HG03575 (cell line): ENCODE data around the gene SUPT6H.
"Not testable (repeated sequence)": the region's sequence is repeated elsewhere in the genome, so short reads cannot be mapped to it uniquely, and the experiment has no call there.

ENCODE experiments used
- ATAC-seq: cut with Tn5 transposase; IDR thresholded peaks from one replicate; pipeline ENCODE4 v1.9.1; 2021; ENCODE audit not compliant: unreplicated experiment, insufficient number of reproducible peaks, low FRiP score; ENCODE audit errors: extremely low read depth

Gene SUPT6H

DNA sequence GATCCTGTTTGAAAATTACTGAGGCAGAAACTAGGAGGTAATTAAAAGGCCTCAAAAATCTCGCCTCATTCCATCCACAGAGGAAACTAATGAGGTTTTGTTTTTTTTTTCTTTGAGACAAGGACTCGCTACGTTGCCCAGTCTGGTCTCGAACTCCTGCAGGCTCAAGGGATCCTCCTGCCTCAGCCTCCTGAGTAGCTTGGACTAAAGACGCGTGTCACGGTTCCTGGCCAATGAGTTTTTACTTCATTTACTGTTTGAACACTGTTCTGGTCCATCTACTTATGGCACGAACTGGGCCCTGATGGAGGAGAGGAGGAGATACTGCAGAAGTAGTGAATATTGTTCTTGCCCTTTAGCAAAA, 16.4 kb upstream of the SUPT6H start:
- ATAC-seq, result no peak

DNA sequence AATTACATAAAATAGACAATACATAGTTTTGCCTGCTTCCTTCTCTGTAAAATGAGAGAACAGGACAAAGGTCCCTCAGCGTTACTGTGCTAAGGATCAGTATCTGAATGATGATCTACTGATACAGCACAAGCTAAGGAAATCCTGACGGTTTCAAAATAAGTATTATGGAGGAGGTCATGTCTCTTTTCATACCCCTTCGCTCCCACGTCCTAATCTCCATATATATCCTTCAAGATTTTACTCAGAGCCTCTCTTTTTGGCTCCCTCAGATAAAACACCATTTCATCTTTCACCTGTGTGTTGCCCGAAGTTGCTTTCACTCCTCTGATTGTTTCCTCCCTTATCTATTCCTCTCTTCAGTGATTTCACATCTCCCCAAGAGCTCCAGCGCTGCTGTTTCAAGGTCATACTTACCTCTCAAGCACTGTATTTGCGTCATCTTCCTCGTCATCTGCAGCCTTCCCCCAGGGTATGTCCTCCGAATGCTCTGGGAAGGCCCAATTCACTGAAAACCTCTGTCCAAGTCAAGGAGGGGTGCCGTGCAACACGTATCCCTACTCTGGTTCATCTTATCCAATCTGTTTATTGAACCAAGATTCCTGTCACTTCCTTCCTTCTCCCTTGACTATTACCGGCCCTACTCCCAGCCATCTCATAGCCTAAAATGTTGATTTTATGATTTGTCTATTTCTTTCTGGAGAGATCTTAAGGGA, 15.8 kb upstream of the SUPT6H start:
- no peak for ATAC-seq

DNA sequence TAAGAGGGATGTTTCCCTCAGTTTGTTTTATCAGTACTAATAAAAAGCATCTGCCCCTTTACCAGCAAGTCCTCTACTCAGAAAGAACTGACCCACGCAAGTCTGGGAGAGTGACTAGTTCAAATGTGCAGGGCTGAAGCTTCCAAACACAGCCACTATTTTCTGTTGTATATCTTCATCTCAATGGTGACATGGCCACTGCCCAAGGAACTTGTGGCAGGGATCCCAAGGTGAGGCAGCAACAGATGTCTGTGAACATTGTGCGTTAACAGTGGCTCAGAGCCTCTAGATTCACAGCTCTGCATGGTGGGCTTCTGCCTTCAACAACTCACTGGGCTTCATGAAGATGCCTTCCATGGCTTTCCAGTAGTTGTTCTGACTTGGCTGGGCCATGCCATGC, 13.3 kb upstream of the SUPT6H start:
- no peak for ATAC-seq

DNA sequence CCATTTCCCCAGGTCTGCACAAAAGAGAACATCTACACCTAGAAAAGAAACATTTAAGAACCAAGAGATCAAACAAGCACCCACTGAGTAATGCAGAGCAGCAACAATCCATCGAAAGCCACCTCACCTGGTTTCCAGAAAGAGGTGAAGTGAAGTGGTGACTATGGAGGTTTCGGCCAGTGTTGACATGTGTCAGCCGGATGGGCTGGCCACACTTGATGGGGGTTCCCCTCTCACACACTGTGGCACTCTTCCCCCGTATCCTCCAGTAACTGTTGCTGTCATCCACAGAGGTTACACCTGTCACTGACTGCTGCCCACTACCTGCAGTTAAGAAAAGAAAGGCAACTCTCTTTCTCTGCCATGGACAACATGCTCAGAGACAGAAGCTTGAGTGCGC, 6.8 kb upstream of the SUPT6H start:
- ATAC-seq, result no peak

DNA sequence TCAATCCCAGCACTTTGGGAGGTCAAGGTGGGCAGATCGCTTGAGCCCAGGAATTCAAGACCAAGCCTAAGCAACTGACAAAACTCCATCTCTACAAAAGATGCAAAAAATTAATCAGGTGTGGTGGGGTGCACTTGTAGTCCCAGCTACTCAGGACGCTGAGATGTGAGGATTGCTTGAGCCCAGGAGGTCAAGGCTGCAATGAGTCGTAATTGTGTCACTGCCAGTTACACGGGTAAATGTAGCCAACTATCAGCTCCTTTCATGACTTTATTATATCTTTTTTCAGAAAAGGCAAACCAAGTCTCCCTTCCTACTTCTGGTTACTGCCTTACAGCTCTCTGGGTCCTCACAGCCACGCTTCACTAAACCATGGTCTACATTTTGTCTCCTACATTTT, 4.2 kb upstream of the SUPT6H start:
- ATAC-seq, result no peak

DNA sequence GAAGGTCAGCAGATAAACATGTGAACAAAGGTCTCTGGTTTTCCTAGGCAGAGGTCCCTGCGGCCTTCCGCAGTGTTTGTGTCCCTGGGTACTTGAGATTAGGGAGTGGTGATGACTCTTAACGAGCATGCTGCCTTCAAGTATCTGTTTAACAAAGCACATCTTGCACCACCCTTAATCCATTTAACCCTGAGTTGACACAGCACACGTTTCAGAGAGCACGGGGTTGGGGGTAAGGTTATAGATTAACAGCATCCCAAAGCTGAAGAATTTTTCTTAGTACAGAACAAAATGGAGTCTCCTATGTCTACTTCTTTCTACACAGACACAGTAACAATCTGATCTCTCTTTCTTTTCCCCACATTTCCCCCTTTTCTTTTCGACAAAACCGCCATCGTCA, 3.7 kb upstream of the SUPT6H start:
- not testable (repeated sequence) for ATAC-seq

DNA sequence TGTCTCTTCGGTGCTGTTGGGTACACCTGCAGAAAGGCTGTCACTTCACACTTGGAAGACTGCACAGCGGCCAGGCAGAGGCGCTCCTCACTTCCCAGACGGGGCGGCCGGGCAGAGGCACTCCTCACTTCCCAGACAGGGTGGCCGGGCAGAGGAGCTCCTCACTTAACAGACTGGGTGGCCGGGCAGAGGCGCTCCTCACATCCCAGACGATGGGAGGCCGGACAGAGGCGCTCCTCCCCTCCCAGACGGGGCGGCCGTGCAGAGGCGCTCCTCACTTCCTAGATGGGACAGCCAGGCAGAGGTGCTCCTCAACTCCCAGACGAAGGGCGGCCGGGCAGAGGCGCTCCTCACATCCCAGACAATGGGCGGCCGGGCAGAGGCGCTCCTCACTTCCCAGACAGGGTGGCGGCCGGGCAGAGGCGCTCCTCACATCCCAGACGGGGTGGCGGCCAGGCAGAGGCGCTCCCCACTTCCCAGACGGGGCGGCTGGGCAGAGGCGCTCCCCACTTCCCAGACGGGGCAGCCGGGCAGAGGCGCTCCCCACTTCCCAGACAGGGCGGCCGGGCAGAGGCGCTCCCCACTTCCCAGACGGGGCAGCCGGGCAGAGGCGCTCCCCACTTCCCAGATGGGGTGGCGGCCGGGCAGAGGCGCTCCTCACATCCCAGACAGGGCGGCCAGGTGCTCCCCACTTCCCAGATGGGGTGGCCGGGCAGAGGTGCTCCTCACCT, 3.1 kb upstream of the SUPT6H start:
- not testable (repeated sequence) for ATAC-seq

DNA sequence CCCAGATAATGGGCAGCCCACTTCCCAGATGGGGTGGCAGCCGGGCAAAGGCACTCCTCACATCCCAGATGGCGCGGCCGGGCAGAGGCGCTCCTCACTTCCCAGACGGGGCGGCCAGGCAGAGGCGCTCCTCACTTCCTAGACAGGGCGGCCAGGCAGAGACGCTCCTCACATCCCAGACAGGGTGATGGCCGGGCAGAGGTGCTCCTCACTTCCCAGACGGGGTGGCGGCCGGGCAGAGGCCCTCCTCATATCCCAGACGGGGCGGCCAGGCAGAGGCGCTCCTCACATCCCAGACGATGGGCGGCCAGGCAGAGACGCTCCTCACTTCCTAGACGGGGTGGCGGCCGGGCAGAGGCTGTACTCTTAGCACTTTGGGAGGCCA, 2.5 kb upstream of the SUPT6H start:
- not testable (repeated sequence) for ATAC-seq

DNA sequence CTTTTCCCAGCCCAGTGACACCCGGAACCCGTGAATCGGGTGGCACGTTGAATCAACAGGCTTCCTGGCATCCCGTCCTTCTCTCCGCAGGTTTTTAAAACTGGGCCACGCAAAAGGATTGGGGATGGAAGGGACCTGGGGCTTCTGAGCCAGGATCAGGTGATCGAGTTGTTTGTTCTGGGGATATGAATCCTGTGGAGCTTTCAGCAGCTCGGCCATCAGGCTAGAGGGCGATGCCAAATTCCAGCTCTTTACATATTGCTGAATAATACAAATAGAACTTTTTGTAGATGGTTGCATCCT, 473 bp downstream of the SUPT6H start:
- no peak for ATAC-seq

DNA sequence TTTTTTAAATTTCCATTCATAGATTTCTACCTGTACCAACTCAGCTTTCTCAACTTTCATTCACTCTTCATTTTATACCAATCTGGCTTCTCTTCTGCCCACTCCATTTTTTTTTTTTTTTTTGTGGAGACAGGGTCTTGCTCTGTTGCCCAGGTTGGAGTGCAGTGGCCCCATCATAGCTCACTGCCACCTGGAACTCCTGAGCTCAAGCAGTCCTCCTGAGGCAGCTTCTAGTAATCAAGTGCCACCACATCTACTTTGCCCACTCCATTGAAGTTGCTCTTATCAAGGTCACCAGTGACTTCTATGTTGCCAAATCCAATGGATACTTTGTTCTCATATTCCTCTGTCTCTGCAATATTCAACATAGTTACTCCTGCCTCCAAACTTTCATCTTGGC, 1.7 kb downstream of the SUPT6H start:
- ATAC-seq, result no peak

DNA sequence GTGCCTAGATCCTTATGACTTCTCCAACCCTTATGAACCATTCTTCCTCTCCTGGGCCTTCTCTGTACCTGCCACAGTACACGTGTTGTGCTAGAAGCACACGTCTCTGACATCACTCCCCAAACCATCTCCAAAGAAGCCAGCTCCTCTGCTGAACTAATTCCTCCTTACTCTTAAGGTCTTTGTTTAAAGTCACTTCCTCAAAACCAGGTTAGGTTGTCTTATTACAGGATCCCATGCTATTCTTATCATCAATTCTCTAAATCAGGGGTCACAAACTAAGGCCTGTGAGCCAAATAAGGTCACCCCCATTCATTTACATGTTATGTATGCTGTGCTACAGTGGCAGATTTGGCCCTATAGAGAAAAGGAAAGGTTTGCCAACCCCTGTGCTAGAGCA, 4.0 kb downstream of the SUPT6H start:
- ATAC-seq, result no peak

DNA sequence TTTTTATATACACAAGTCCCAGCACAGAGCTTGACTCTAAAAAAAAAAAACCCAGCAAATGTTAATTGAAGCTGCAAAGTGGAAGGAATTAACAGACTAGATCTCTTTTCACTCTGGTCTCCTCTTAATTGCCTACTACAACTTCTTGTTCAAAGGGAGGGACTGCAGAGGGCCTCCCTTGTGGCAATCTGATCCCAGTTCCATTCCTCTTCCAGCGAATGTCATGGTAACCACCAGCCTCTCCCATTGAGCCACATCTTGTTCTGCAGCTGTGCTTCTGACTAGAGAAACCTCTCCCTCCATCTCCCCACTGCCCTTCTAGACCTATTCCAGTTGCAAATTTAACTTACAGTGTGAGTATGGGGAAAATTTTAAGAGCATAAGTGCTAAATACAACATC, 5.9 kb downstream of the SUPT6H start:
- no peak for ATAC-seq

DNA sequence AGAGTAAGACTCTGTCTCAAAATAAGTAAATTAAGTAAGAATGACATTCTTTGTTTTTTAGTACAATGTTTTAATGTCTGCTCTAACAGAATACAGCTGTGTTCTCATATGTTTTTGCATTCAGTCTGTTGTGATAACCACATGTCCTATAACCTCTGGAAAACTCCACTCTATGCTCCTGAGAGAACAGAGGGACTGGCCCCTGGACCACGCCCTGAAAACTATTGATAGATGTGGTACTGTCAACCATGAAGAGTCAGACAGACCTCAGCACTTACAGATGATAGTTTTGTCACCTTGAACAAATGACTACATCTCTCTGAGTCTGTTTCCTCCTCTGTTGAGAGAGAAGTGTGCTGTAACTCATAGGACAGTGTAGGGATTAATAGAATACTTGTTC, 7.9 kb downstream of the SUPT6H start:
- no peak for ATAC-seq

DNA sequence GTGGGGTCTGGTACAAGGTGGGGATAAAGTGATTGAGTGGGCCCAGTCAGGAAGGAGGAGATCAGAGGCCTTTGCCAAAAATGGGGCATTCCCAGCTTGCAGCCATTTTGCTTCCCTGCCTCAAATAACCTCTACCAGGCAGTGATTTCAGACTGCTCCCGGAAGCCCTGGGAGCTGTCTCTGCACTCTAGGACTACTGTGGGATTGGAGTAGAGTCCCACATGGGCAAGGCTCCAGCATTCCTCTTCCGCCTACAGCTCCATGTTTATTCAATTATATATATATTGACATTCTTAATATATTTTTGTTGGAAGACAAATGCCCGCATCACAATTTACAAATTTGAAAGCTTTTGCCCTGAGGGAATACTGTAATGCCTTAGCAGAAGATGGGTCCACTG, 13.5 kb downstream of the SUPT6H start:
- ATAC-seq, result no peak

DNA sequence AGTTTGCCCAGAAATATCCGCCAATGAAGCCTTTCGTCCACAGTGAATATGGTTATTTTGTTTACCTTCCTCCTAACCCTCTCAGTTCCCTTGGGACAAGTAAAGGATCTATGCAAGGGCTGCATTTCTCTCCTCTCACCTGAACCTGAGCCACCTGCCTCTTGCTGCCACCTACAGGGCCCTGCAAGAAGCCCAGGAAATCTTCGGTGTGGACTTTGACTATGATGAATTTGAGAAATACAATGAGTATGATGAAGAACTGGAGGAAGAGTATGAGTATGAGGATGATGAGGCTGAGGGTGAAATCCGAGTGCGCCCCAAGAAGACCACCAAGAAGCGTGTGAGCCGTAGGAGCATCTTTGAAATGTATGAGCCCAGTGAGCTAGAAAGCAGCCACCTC, 14.0 kb downstream of the SUPT6H start:
- ATAC-seq, result no peak

DNA sequence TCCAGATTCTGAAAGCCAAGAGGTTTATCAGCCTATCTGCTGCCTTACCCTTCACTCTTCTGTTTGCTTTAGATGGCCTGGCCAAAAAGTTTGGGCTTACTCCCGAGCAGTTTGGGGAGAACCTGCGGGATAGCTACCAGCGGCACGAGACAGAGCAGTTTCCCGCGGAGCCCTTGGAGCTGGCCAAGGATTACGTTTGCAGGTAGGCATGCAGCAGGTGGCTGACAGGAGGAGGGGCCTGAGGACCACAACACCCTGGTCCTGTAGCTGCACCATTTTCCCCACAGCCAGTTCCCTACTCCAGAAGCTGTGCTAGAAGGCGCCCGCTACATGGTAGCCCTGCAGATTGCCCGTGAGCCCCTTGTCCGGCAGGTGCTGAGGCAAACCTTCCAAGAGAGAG, 20.6 kb downstream of the SUPT6H start:
- no peak for ATAC-seq

DNA sequence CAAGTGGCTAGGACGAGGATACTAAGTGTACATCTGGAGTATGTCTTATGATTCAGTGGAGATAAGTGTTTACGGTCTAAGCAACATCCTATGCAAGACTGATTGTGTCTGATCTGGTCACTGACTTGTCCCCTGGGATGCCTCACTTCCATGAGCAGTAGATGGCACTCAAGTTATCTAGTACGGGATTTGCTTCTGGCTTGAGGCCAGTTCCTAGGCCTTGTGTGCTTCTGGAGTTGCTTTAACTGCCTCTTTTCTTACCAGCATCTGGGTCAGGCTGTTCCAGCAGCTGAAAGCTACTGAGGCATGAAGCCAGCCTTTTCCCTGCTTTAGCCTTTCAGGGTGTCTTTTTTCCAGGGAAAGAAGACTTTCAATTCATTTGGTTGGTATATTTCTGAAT, 23.0 kb downstream of the SUPT6H start:
- ATAC-seq, result no peak

DNA sequence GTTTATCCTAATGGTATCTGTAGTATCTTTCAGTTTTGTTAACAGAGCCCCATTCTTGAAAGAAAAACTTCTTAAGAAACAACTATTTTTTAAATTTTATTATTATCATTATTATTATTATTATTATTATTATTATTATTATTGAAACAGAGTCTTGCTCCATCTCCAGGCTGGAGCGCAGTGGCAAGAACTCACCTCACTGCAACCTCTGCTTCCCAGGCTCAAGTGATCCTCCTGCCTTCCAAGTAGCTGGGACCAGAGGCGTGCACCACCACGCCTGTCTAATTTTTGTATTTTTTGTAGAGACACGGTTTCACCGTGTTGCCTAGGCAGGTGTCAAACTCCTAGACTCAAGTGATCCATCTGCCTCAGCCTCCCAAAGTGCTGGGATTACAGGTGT, 23.4 kb downstream of the SUPT6H start:
- no peak for ATAC-seq

DNA sequence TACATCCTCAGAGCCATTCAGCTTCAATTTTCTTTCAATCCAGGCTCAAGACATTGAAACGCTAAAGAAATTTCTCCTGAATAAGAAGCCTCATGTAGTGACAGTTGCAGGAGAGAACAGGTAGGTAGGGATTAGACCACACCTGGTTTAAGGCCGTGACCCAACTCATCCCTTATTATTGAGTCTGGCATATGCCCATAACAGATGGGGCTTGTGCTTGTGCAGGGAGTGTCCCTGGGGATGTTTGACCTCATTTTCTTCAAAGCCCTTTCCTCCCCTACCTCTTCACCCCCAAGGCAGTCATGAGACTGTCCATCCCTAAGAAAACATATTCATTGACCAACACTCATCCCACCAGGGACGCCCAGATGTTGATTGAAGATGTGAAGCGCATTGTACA, 24.3 kb downstream of the SUPT6H start:
- ATAC-seq, result no peak

DNA sequence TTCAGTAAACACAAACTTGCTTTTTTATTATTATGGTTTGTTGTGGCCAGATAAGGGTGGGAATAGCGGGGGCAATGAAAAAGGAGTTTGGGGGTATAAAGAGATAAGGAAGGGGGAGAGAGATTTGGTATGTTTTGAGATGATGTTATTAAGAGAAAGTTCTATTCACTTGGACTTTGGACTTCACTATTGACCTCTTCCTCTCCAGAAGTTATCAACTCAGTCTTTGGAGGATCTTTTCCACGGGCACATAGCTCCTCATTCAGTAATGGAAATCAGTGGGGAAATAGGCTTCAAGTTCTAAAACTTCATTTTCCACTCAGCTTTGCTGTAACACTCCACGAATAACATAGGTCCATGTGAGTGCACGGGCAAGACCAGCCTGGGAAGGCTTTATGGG, 26.5 kb downstream of the SUPT6H start:
- no peak for ATAC-seq

DNA sequence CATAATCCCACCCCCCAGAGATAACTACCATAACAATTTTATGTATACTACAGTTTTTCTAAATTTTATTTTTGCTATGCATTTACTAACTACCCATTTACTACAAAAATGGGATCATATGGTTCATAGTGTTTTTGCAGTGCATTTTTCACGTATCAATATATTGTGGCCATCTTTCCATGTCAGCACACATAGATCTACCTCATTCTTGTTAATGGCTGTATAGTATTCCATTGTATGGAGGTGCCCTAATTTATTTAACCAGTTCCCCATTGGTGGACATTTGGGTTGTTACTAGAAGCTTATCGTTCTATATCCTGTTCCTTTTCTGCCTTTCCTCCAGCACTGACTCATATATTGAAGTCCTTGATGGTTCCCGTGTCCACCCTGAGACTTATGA, 27.0 kb downstream of the SUPT6H start:
- no peak for ATAC-seq
